Tongue (tissue), 2 donors: ENCODE measurements around the gene BCAS3. TPM values are rescaled to one million over a fixed set of nuclear protein-coding genes. Genes with fewer than 3 reads are reported as not detected.

Experiments used
- DNase-seq: peaks from one replicate; pipeline ENCODE4 v3.0.0-alpha.2; 2015
- total RNA-seq: library from RNA; depleted of rRNA; stranded (reverse); fragments of >200 nt; gene quantifications from one replicate; pipeline ENCODE4 v1.2.3, GENCODE V29; 2014

BCAS3 gene
- total RNA-seq, 1 donor from 2014 or later, result 40.2 TPM

GRCh38 chr17:61260071-61260797 lies 582.6 kb downstream of the BCAS3 start:
- DNase-seq, result peak; percentile 57

GRCh38 chr17:61261001-61261637 lies 583.5 kb downstream of the BCAS3 start:
- no peak for DNase-seq

- no peak for DNase-seq
Observed at GRCh38 chr17:61265397-61265796, 587.7 kb downstream of the BCAS3 start.

GRCh38 chr17:61267847-61268246 lies 590.2 kb downstream of the BCAS3 start:
- no peak for DNase-seq

- DNase-seq, result no peak
Observed at GRCh38 chr17:61275395-61275794, 597.7 kb downstream of the BCAS3 start.

GRCh38 chr17:61276806-61277205 lies 599.2 kb downstream of the BCAS3 start:
- no peak for DNase-seq

GRCh38 chr17:61279476-61280145 lies 602.0 kb downstream of the BCAS3 start:
- no peak for DNase-seq

GRCh38 chr17:61280338-61280737 lies 602.7 kb downstream of the BCAS3 start:
- no peak for DNase-seq

GRCh38 chr17:61280851-61281250 lies 603.2 kb downstream of the BCAS3 start:
- DNase-seq, result no peak

- no peak for DNase-seq
Observed at GRCh38 chr17:61282377-61282776, 604.7 kb downstream of the BCAS3 start.

- no peak for DNase-seq
Observed at GRCh38 chr17:61283043-61283442, 605.4 kb downstream of the BCAS3 start.

GRCh38 chr17:61284174-61284573 lies 606.5 kb downstream of the BCAS3 start:
- no peak for DNase-seq

- DNase-seq, result no peak
Observed at GRCh38 chr17:61284746-61285145, 607.1 kb downstream of the BCAS3 start.

- no peak for DNase-seq
Observed at GRCh38 chr17:61285526-61286320, 608.1 kb downstream of the BCAS3 start.

- DNase-seq, result no peak
Observed at GRCh38 chr17:61286449-61286848, 608.8 kb downstream of the BCAS3 start.

- peak; percentile 16 for DNase-seq
Observed at GRCh38 chr17:61289408-61290385, 612.0 kb downstream of the BCAS3 start.

GRCh38 chr17:61291451-61292285 lies 614.0 kb downstream of the BCAS3 start:
- peak; percentile 72 for DNase-seq

- DNase-seq, result no peak
Observed at GRCh38 chr17:61294286-61294685, 616.6 kb downstream of the BCAS3 start.

- peak; percentile 30 for DNase-seq
Observed at GRCh38 chr17:61294777-61295176, 617.1 kb downstream of the BCAS3 start.

- DNase-seq, result no peak
Observed at GRCh38 chr17:61296058-61296457, 618.4 kb downstream of the BCAS3 start.
